Globus pallidus (tissue), 1 donor: ENCODE data around the gene DNAJC5.

Experiments
- DNase-seq: peaks from one replicate; pipeline ENCODE4 v3.0.0-alpha.2; 2015; ENCODE audit warnings: low spot score

DNAJC5 gene

DNA sequence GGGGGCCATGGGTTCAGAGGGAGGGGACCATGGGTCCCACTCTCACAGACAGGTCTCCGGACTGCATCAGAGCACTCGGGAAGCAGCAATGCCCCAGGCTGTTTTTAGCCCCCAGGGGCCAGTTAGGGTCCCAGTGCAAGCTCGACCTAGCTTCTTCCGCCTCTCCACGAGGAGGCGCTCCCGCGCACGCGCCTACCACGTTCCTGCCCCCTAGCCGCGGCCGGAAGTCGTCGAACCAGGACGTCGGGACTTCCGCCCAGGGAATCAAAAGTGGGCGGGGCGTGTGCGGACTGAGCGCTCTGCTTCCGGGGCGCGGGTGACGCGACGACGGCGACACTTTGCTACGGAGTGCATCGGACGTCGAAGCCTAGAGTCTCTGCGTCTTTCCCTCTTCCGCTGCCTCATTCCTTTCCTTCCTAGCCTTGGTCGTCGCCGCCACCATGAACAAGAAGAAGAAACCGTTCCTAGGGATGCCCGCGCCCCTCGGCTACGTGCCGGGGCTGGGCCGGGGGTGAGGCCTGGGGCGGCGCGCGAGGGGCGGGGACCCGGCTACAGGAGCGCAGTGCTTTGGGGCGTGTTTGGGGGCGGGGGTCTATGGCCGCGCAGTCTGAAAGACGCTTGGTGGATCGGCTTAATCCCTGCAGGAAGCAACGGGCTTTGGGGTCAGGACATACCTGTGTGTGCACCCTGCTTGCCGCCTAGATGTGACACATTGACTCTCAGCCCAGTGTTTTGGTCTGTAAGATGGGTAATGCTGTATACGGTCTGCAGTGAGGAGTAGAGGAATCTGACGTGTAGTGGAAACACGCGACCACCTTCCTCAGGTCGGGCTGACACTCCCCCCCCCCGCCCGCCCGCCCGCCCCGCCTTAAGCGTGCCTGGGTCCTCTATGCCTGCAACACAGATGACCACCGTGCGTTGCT, 86.1 kb downstream of the DNAJC5 start, which contains the start of gene PRPF6:
TSS of gene PRPF6 (plus strand) at position 327 of the 923 bp plus-strand sequence. CDS start at position 441, 114 bp downstream.
- peak; percentile 92 for DNase-seq

GRCh38 chr20:63982937-63983336, 88.0 kb downstream of the DNAJC5 start:
- no peak for DNase-seq
